PC-3 (cell line): Measurements from ENCODE around the gene ALG8. TPM values are rescaled to one million over a fixed set of nuclear protein-coding genes. Genes with fewer than 3 reads are reported as not detected.

ENCODE experiments used
- ATAC-seq: fragments of 200-7000 bp; cut with Tn5 transposase; 2 replicates; pipeline ENCODE4 v1.9.1; 2020; ENCODE audit warnings: mild to moderate bottlenecking, moderate library complexity
- BruUV-seq: library from RNA; stranded (reverse); fragments of 400-500 nt; replicated peaks from 2 replicates; lab custom pipeline; 2021; lab: Mats Ljungman, UMichigan
- CTCF ChIA-PET: fragments of 300-600 bp; sonication (Branson Sonifier 250); formaldehyde crosslinking; loops from one replicate; lab custom pipeline; 2022; ENCODE audit warnings: antibody characterized with exemption; lab: Charles Lee
- POLR2A ChIA-PET: fragments of 300-600 bp; sonication (Branson Sonifier 250); formaldehyde crosslinking; loops from one replicate; lab custom pipeline; 2022; ENCODE audit warnings: antibody characterized with exemption; ENCODE audit not compliant: unreplicated experiment; lab: Charles Lee
- DNase-seq: peaks from one replicate; pipeline ENCODE4 v3.0.0-alpha.2; 2015
- H2AFZ ChIP-seq: fragments of 300-600 bp; sonication (generic); 2 replicates; pipeline ENCODE4 v1.6.0; 2016; ENCODE audit warnings: antibody characterized with exemption, low read length
- H3F3A ChIP-seq: fragments of 300-600 bp; sonication (generic); one replicate; pipeline ENCODE4 v1.6.0; 2017; ENCODE audit warnings: antibody characterized with exemption, low read length, control low read depth, mild to moderate bottlenecking; ENCODE audit not compliant: unreplicated experiment
- H3K27ac ChIP-seq: fragments of 300-600 bp; sonication (generic); 2 replicates; pipeline ENCODE4 v1.5.1; 2016; ENCODE audit warnings: mild to moderate bottlenecking, low read length
- H3K27me3 ChIP-seq: fragments of 300-600 bp; sonication (generic); 2 replicates; pipeline ENCODE4 v1.6.1; 2016; ENCODE audit warnings: low read length, mixed read lengths
- H3K36me3 ChIP-seq: fragments of 300-600 bp; sonication (generic); 2 replicates; pipeline ENCODE4 v1.6.1; 2016; ENCODE audit warnings: low read depth, mixed run types, low read length, mixed read lengths
- H3K4me1 ChIP-seq: fragments of 300-600 bp; sonication (generic); 2 replicates; pipeline ENCODE4 v1.5.1; 2016; ENCODE audit warnings: low read length; ENCODE audit not compliant: insufficient read depth
- H3K4me2 ChIP-seq: fragments of 300-600 bp; sonication (generic); 2 replicates; pipeline ENCODE4 v1.6.0; 2016; ENCODE audit warnings: low read length
- H3K4me3 ChIP-seq: fragments of 300-600 bp; sonication (generic); 2 replicates; pipeline ENCODE4 v1.5.1; 2016; ENCODE audit warnings: mild to moderate bottlenecking, low read length, mixed read lengths
- H3K79me2 ChIP-seq: fragments of 300-600 bp; sonication (generic); 2 replicates; pipeline ENCODE4 v1.6.1; 2017; ENCODE audit warnings: low read length, mixed read lengths
- H3K9ac ChIP-seq: fragments of 300-600 bp; sonication (generic); 2 replicates; pipeline ENCODE4 v1.6.0; 2016; ENCODE audit warnings: mild to moderate bottlenecking, low read length
- H3K9me2 ChIP-seq: fragments of 300-600 bp; sonication (generic); replicated peaks from 2 replicates; pipeline ENCODE4 v1.6.1; 2016; ENCODE audit warnings: mixed run types, low read length, mixed read lengths
- H3K9me3 ChIP-seq: fragments of 300-600 bp; sonication (generic); 2 replicates; pipeline ENCODE4 v1.6.1; 2016; ENCODE audit warnings: low read length, mixed read lengths
- H4K20me1 ChIP-seq: fragments of 300-600 bp; sonication (generic); 2 replicates; pipeline ENCODE4 v1.6.1; 2016; ENCODE audit warnings: low read length, mixed read lengths
- CTCF ChIP-seq: fragments of 300-600 bp; sonication (generic); conservative IDR thresholded peaks from 2 replicates; pipeline ENCODE4 v1.5.1; 2017; ENCODE audit warnings: antibody characterized with exemption, low read depth, mild to moderate bottlenecking, low read length
- EZH2 ChIP-seq: fragments of 300-600 bp; sonication (generic); IDR thresholded peaks from one replicate; pipeline ENCODE4 v1.6.1; 2017; ENCODE audit warnings: antibody characterized with exemption, mild to moderate bottlenecking, low read length; ENCODE audit not compliant: unreplicated experiment
- EZH2phosphoT487 ChIP-seq: fragments of 300-600 bp; sonication (generic); IDR thresholded peaks from 2 replicates; pipeline ENCODE4 v1.6.1; 2018; ENCODE audit warnings: mild to moderate bottlenecking, antibody characterized with exemption, low read length, borderline replicate concordance
- intact Hi-C: fragments of 100-400 bp; cut with micrococcal nuclease; formaldehyde crosslinking; loops from 2 replicates; pipeline ENCODE4 v1.9.0; 2023
- total RNA-seq: library from RNA; depleted of rRNA; stranded (reverse); fragments of >200 nt; gene quantifications from 2 replicates; pipeline ENCODE4 v1.2.3, GENCODE V29; 2014

Gene ALG8
- total RNA-seq, 1 experiment from 2014 or later = 73.6 TPM

DNA sequence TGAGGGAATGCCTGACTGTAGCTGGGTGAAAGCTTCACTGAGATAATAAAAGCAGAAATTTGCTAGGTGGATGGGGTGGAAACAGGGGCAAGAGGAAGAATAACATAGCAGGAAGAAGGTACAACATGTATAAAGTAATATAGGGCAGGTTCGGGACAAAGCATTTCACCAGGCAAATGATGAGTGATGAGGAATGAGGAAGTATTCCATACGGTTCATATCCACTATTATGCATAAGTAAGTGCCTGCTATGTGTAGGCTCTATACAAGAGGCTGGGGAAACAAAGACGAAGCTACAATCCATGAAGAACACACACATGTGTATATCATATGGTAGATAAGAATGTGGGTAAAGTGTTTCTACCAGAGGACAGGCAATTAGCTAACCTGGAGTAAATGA lies 67.7 kb downstream of the ALG8 start:
- H3K9me3 ChIP-seq = no peaks in the 10 kb centered on the region
- DNase-seq (no peak), ATAC-seq (no peak)
- ChIA-PET CTCF (interaction anchor here (0.5 kb wide), 1 partner anchor 879 kb away, joined by 3 read pairs; no protein-coding TSS in a partner anchor), POLR2A (no interaction called here)
- no peak overlapping the region for H3K27ac ChIP-seq
- H3K27me3 ChIP-seq = no peaks in the 10 kb centered on the region
- TF ChIP-seq CTCF (no peak), EZH2phosphoT487 (no peak), EZH2 (no peak)
- no peak overlapping the region for H3K4me2 ChIP-seq
- peaks cover 47% of the 10 kb centered on the region for H3K36me3 ChIP-seq
- no peak overlapping the region for H3K4me3 ChIP-seq
- peaks cover 56% of the 10 kb centered on the region for H3K79me2 ChIP-seq
- no peak overlapping the region for H3K9ac ChIP-seq
- H3K9me2 ChIP-seq = no peaks in the 10 kb centered on the region
- H3K4me1 ChIP-seq = peaks cover 16% of the 10 kb centered on the region
- BruUV-seq = no TSS peak
- intact Hi-C loops = no loop called here
- no peaks in the 10 kb centered on the region for H3F3A ChIP-seq
- no peak overlapping the region for H2AFZ ChIP-seq
- peaks cover 20% of the 10 kb centered on the region for H4K20me1 ChIP-seq

DNA sequence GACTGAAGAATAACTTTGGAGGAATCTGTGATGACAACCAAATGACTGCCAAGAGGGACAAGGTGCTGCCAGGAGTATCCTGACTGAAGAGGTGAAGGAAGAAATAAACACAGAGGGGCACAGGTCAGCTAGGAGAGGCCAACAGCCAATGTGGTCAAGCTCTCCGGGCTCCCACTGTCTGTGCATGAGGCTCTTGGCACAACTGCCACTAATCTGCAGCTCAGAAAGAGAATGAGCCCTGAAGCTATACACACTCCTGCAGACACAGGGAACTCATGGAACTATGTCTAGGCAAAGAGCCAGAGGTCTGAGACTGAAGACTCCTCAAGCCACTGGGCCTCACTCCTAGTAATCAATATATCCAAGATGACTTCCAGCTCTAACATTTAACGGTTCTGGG lies 68.8 kb downstream of the ALG8 start:
- Histone ChIP-seq H3K4me2 (no peak overlapping the region), H3K4me3 (no peak overlapping the region), H3K9me3 (no peaks in the 10 kb centered on the region), H3K36me3 (peaks cover 44% of the 10 kb centered on the region), H3F3A (no peaks in the 10 kb centered on the region), H2AFZ (no peak overlapping the region), H3K79me2 (peaks cover 45% of the 10 kb centered on the region), H3K4me1 (0 out of 2 replicates have a peak, but pooled peaks cover 7% of the 10 kb centered on the region), H3K27ac (no peak overlapping the region), H3K27me3 (no peaks in the 10 kb centered on the region), H4K20me1 (peaks cover 10% of the 10 kb centered on the region; the same call in 1 of the 2 replicates), H3K9me2 (no peaks in the 10 kb centered on the region), H3K9ac (no peak overlapping the region)
- no peak for DNase-seq
- POLR2A ChIA-PET = no interaction called here
- no peak for ATAC-seq
- intact Hi-C loops = no loop called here
- CTCF ChIA-PET = no interaction called here
- BruUV-seq = no TSS peak
- no peak for TF ChIP-seq CTCF

- POLR2A ChIA-PET = no interaction called here
- Histone ChIP-seq H4K20me1 (no peaks in the 10 kb centered on the region), H3K36me3 (peaks cover 44% of the 10 kb centered on the region), H3K9me2 (no peaks in the 10 kb centered on the region), H3K4me1 (no peaks in the 10 kb centered on the region), H2AFZ (no peak overlapping the region), H3K9me3 (no peaks in the 10 kb centered on the region), H3K4me2 (no peak overlapping the region), H3K9ac (no peak overlapping the region), H3K27ac (no peak overlapping the region), H3F3A (no peaks in the 10 kb centered on the region), H3K79me2 (peaks cover 34% of the 10 kb centered on the region), H3K4me3 (no peak overlapping the region), H3K27me3 (no peaks in the 10 kb centered on the region)
- intact Hi-C loops = no loop called here
- BruUV-seq = no TSS peak
- ATAC-seq (no peak), DNase-seq (no peak)
- TF ChIP-seq EZH2phosphoT487 (no peak), EZH2 (no peak), CTCF (no peak)
- CTCF ChIA-PET = no interaction called here
Measured at GRCh38 chr11:78069465-78069864, 70.0 kb downstream of the ALG8 start.
